IMR-90 (cell line): Measurements from ENCODE around the gene DGKG. TPM values are rescaled to one million over a fixed set of nuclear protein-coding genes. Genes with fewer than 3 reads are reported as not detected.

Experiments used
- ATAC-seq: fragments of 200-7000 bp; cut with Tn5 transposase; 2 replicates; pipeline ENCODE4 v1.9.1; 2020; ENCODE audit warnings: low read depth, mild to moderate bottlenecking, moderate library complexity
- BruUV-seq: library from RNA; stranded (reverse); fragments of 400-500 nt; replicated peaks from 2 replicates; lab custom pipeline; 2021; lab: Mats Ljungman, UMichigan
- CTCF ChIA-PET: fragments of 300-600 bp; formaldehyde crosslinking; extraction: SDS; loops from one replicate; lab custom pipeline; 2021; ENCODE audit warnings: antibody characterized with exemption; lab: Yijun Ruan, JAX
- POLR2A ChIA-PET: fragments of 300-600 bp; sonication (Branson Sonifier 250); formaldehyde crosslinking; loops from one replicate; lab custom pipeline; 2022; ENCODE audit warnings: antibody characterized with exemption; ENCODE audit not compliant: unreplicated experiment; lab: Charles Lee
- DNase-seq: peaks from one replicate; pipeline ENCODE4 v3.0.0; 2013
- H2AFZ ChIP-seq: replicated peaks from 2 replicates; pipeline ENCODE3; 2013; ENCODE audit warnings: low read length, mild to moderate bottlenecking; ENCODE audit not compliant: poor library complexity
- H2AK5ac ChIP-seq: 2 replicates; pipeline ENCODE4 v1.6.1; 2013; ENCODE audit warnings: low read depth, low read length, inconsistent platforms
- H2AK9ac ChIP-seq: replicated peaks from 2 replicates; pipeline ENCODE3; 2013; ENCODE audit warnings: mild to moderate bottlenecking, low read depth, low read length, moderate library complexity; ENCODE audit not compliant: poor library complexity
- H2BK120ac ChIP-seq: 2 replicates; pipeline ENCODE4 v1.6.1; 2013; ENCODE audit warnings: low read depth, low read length, inconsistent platforms
- H2BK15ac ChIP-seq: 3 replicates; pipeline ENCODE4 v1.6.1; 2013; ENCODE audit warnings: low read depth, low read length, inconsistent platforms
- H2BK20ac ChIP-seq: 2 replicates; pipeline ENCODE4 v1.6.1; 2013; ENCODE audit warnings: low read depth, mild to moderate bottlenecking, inconsistent platforms, low read length, moderate library complexity
- H2BK5ac ChIP-seq: 2 replicates; pipeline ENCODE4 v1.6.1; 2013; ENCODE audit warnings: mild to moderate bottlenecking, low read depth, low read length, inconsistent platforms; ENCODE audit not compliant: poor library complexity, severe bottlenecking
- H3K14ac ChIP-seq: replicated peaks from 2 replicates; pipeline ENCODE4 v1.6.1; 2013; ENCODE audit warnings: low read depth, low read length, inconsistent platforms
- H3K18ac ChIP-seq: 2 replicates; pipeline ENCODE4 v1.6.1; 2013; ENCODE audit warnings: low read depth, low read length, control low read depth
- H3K23ac ChIP-seq: 2 replicates; pipeline ENCODE4 v1.6.1; 2013; ENCODE audit warnings: low read depth, low read length, inconsistent platforms
- H3K27ac ChIP-seq: 2 replicates; pipeline ENCODE4 v1.5.1; 2013; ENCODE audit warnings: mild to moderate bottlenecking, control low read depth, low read length; ENCODE audit not compliant: insufficient read depth
- H3K27me3 ChIP-seq: 2 replicates; pipeline ENCODE4 v1.6.1; 2013; ENCODE audit warnings: low read length; ENCODE audit not compliant: control insufficient read depth, insufficient read depth
- H3K36me3 ChIP-seq: 2 replicates; pipeline ENCODE4 v1.6.1; 2013; ENCODE audit warnings: low read length, mixed read lengths; ENCODE audit not compliant: control insufficient read depth, insufficient read depth
- H3K4ac ChIP-seq: 2 replicates; pipeline ENCODE4 v1.6.1; 2013; ENCODE audit warnings: low read depth, low read length, inconsistent platforms
- H3K4me1 ChIP-seq: 2 replicates; pipeline ENCODE4 v1.6.1; 2013; ENCODE audit warnings: low read length, mixed read lengths; ENCODE audit not compliant: control insufficient read depth, insufficient read depth
- H3K4me2 ChIP-seq: 2 replicates; pipeline ENCODE4 v1.6.1; 2013; ENCODE audit warnings: low read depth, mild to moderate bottlenecking, control low read depth, low read length, moderate library complexity
- H3K4me3 ChIP-seq: 2 replicates; pipeline ENCODE4 v1.5.1; 2013; ENCODE audit warnings: low read depth, mild to moderate bottlenecking, control low read depth, low read length, moderate library complexity; ENCODE audit not compliant: insufficient read depth
- H3K56ac ChIP-seq: 2 replicates; pipeline ENCODE4 v1.6.1; 2013; ENCODE audit warnings: low read length, inconsistent platforms; ENCODE audit not compliant: insufficient read depth; ENCODE audit errors: extremely low read depth
- H3K79me1 ChIP-seq, 2 experiments: 2 replicates each; pipeline ENCODE4 v1.6.1; 2013; ENCODE audit warnings: low read length in 2 of 2, inconsistent platforms in 1 of 2, low read depth in 1 of 2
- H3K9ac ChIP-seq: 2 replicates; pipeline ENCODE4 v1.6.1; 2013; ENCODE audit warnings: low read depth, low read length, control low read depth
- H3K9me1 ChIP-seq: 2 replicates; pipeline ENCODE4 v1.6.1; 2013; ENCODE audit warnings: low read length, inconsistent platforms; ENCODE audit not compliant: insufficient read depth
- H3K9me3 ChIP-seq: 2 replicates; pipeline ENCODE4 v1.6.1; 2013; ENCODE audit warnings: low read length; ENCODE audit not compliant: control insufficient read depth, insufficient read depth
- H4K20me1 ChIP-seq: 2 replicates; pipeline ENCODE4 v1.6.1; 2013; ENCODE audit warnings: low read length, inconsistent platforms; ENCODE audit not compliant: insufficient read depth
- H4K5ac ChIP-seq: 2 replicates; pipeline ENCODE4 v1.6.1; 2013; ENCODE audit warnings: mild to moderate bottlenecking, low read depth, low read length, control low read depth
- H4K8ac ChIP-seq, 2 experiments: 2 replicates each; pipeline ENCODE4 v1.6.1; 2013; ENCODE audit warnings: low read depth in 2 of 2, low read length in 2 of 2, control low read depth in 1 of 2, inconsistent platforms in 1 of 2
- H4K91ac ChIP-seq: 2 replicates; pipeline ENCODE4 v1.6.1; 2013; ENCODE audit warnings: low read depth, low read length, inconsistent platforms; ENCODE audit not compliant: insufficient read depth
- BHLHE40 ChIP-seq: fragments of 150-350 bp; IDR thresholded peaks from 2 replicates; pipeline ENCODE4 v1.6.1; 2016; ENCODE audit warnings: mild to moderate bottlenecking, low read depth, low read length
- RAD21 ChIP-seq: IDR thresholded peaks from 2 replicates; pipeline ENCODE4 v1.6.1; 2012; ENCODE audit warnings: low read length, improper control_type of control experiment
- WGBS, 2 experiments: methylation state at CpG; one replicate each; pipeline versions ENCODE4 v1.1.5 to v1.1.7; 2013; ENCODE audit warnings: missing lambda C conversion rate in 2 of 2; ENCODE audit not compliant: insufficient read length in 1 of 2; ENCODE audit errors: extremely low coverage in 2 of 2; 5-methylcytosine and 5-hydroxymethylcytosine counted together
- dilution Hi-C: fragments of 300-500 bp; cut with HindIII; formaldehyde crosslinking; loops from one replicate; pipeline ENCODE4 v1.14.3; 2018; ENCODE audit warnings: low sequenced_read_pairs; ENCODE audit not compliant: unreplicated experiment
- in situ Hi-C: fragments of 300-500 bp; cut with MboI; formaldehyde crosslinking; loops from 3 replicates; pipeline ENCODE4 v1.14.3; 2019; ENCODE audit warnings: low sequenced_read_pairs, inconsistent platforms, mixed read lengths
- intact Hi-C: fragments of 100-400 bp; cut with micrococcal nuclease; formaldehyde crosslinking; loops from 2 replicates; pipeline ENCODE4 v1.10.0; 2022
- polyA plus RNA-seq, 3 experiments: library from polyadenylated mRNA; depleted of rRNA; stranded (reverse); fragments of >200 nt; gene quantifications; 2 replicates each; pipeline ENCODE4 v1.2.3, GENCODE V29; 2012; ENCODE audit warnings: low replicate concordance in 1 of 3
- total RNA-seq: library from RNA; depleted of rRNA; stranded (reverse); fragments of >200 nt; gene quantifications from 2 replicates; pipeline ENCODE4 v1.2.3, GENCODE V29; 2012

DGKG gene
- total and polyA plus RNA-seq, 2 of the 4 experiments (the other 2 are of a cell fraction), result 1.2 to 4.1 TPM

GRCh38 chr3:186097663-186098451, 264.2 kb downstream of the DGKG start:
- Histone ChIP-seq H2AFZ (peak overlapping the region; percentile 89), H3K4me3 (peak overlapping the region; percentile 25), H2AK9ac (no peak overlapping the region), H2BK120ac (no peak overlapping the region), H3K56ac (no peak overlapping the region), H3K27me3 (no peaks in the 10 kb centered on the region), H3K36me3 (peaks cover 2% of the 10 kb centered on the region), H2BK15ac (no peak overlapping the region), H4K5ac (no peak overlapping the region), H3K4me2 (peak overlapping the region; percentile 76), H2BK5ac (no peak overlapping the region), H2BK20ac (no peak overlapping the region), H3K4ac (no peak overlapping the region), H3K9me3 (no peaks in the 10 kb centered on the region), H3K79me1 (peaks cover 23 to 42% of the 10 kb centered on the region in 2 experiments; a peak in 3 of 4 replicates), H3K9me1 (peaks cover 4% of the 10 kb centered on the region; the same call in 1 of the 2 replicates), H3K23ac (peak overlapping the region; percentile 8; the same call in 1 of the 2 replicates), H3K4me1 (peaks cover 13% of the 10 kb centered on the region), H3K14ac (peak overlapping the region; percentile 44; the same call in 1 of the 2 replicates), H3K9ac (peak overlapping the region; percentile 25; the same call in 1 of the 2 replicates), H4K8ac (0 out of 4 replicates have a peak overlapping the region, but pooled peaks of 1 of the 2 experiments have one; percentile 10), H4K91ac (no peak overlapping the region), H2AK5ac (no peak overlapping the region), H3K27ac (no peak overlapping the region), H4K20me1 (peaks cover 4% of the 10 kb centered on the region; the same call in 1 of the 2 replicates), H3K18ac (no peak overlapping the region)
- intact Hi-C loops, result loop anchor here (2.0 kb wide), 1 partner anchor 27 kb away; no protein-coding TSS in a partner anchor
- ChIA-PET CTCF (no interaction called here), POLR2A (no interaction called here)
- no TSS peak for BruUV-seq
- dilution Hi-C loops, result no loop called here
- TF ChIP-seq BHLHE40 (peak; percentile 82), RAD21 (no peak)
- ATAC-seq (peak; percentile 91), DNase-seq (peak; percentile 78)
- in situ Hi-C loops, result no loop called here
- WGBS, 2 experiments, result 0% methylated on average over 2 of the region's 16 CpGs; no CpG with 5 or more reads in 1 of the 2 experiments
